Colonic mucosa (tissue), 4 donors: ENCODE measurements around the gene SHISA8. TPM values are rescaled to one million over a fixed set of nuclear protein-coding genes. Genes with fewer than 3 reads are reported as not detected.
"Not testable (repeated sequence)": the region's sequence is repeated elsewhere in the genome, so short reads cannot be mapped to it uniquely, and the experiment has no call there.

Source experiments
- DNase-seq: peaks from one replicate; pipeline ENCODE4 v3.0.0-alpha.2; 2020
- H3K27ac ChIP-seq: fragments of 200-600 bp; one replicate; pipeline ENCODE4 v1.8.0; 2021
- H3K27me3 ChIP-seq: fragments of 200-600 bp; one replicate; pipeline ENCODE4 v1.8.0; 2021
- H3K36me3 ChIP-seq: fragments of 200-600 bp; one replicate; pipeline ENCODE4 v1.8.0; 2021
- H3K4me1 ChIP-seq: fragments of 200-600 bp; one replicate; pipeline ENCODE4 v1.8.0; 2021; ENCODE audit warnings: mild to moderate bottlenecking
- H3K4me3 ChIP-seq: fragments of 200-600 bp; one replicate; pipeline ENCODE4 v1.8.0; 2021
- H3K9ac ChIP-seq, 2 donors: one replicate each; pipeline ENCODE4 v1.7.0; 2013; ENCODE audit warnings: control low read depth in 2 of 2, low read depth in 2 of 2, low read length in 2 of 2
- H3K9me3 ChIP-seq: fragments of 200-600 bp; one replicate; pipeline ENCODE4 v1.8.0; 2021
- intact Hi-C: fragments of 100-400 bp; cut with DNase I; formaldehyde crosslinking; loops from one replicate; pipeline ENCODE4 v1.14.1; 2022
- total RNA-seq, 2 donors: library from RNA; stranded (reverse); fragmentation: NEBNext Ultra II Directional in 1 of 2; extraction: Animal tissue kit (Norgen Biotek cat#: 25700) in 1 of 2; gene quantifications; one replicate each; pipeline ENCODE4 v1.2.1, GENCODE V29; 2021
- TF ChIP-seq, protein P1 (sequence below): fragments of 200-600 bp; IDR thresholded peaks from one replicate; pipeline ENCODE4 v1.8.0; 2022; ENCODE audit warnings: antibody characterized with exemption, mild to moderate bottlenecking
- donor health status: healthy.
- donor health status: DM: no; HTN: no; CAD: no.
- donor health status: DM: no; HTN: no; CAD: no.

The SHISA8 gene
- total RNA-seq, 2 donors from 2014 or later: not detected

DNA sequence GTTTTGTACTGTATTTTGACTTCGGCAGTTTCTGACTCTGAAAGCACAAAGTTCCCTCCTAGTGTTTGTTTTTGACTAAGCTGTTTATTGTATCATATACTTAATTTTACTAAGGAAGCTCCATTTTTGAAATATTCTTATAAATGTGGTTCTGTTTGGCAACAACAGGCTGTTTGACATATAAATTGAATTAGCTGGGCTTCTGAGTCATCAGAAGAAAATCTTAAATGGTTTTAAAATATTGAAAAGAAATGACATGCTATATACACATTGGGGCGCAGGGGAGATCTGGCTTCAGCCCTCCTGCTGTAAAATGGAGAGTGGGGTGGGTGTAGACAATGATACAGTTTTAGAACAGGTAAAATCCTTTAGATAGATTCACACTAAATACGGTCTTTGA is 38.6 kb downstream of the SHISA8 start:
- Histone ChIP-seq H3K27ac (no peak overlapping the region), H3K4me1 (no peaks in the 10 kb centered on the region), H3K9me3 (no peaks in the 10 kb centered on the region), H3K9ac (no peak overlapping the region), H3K36me3 (peaks cover 46% of the 10 kb centered on the region), H3K4me3 (no peak overlapping the region), H3K27me3 (no peaks in the 10 kb centered on the region)
- no peak for DNase-seq
- intact Hi-C loops: no loop called here
- TF ChIP-seq, protein P1, sequence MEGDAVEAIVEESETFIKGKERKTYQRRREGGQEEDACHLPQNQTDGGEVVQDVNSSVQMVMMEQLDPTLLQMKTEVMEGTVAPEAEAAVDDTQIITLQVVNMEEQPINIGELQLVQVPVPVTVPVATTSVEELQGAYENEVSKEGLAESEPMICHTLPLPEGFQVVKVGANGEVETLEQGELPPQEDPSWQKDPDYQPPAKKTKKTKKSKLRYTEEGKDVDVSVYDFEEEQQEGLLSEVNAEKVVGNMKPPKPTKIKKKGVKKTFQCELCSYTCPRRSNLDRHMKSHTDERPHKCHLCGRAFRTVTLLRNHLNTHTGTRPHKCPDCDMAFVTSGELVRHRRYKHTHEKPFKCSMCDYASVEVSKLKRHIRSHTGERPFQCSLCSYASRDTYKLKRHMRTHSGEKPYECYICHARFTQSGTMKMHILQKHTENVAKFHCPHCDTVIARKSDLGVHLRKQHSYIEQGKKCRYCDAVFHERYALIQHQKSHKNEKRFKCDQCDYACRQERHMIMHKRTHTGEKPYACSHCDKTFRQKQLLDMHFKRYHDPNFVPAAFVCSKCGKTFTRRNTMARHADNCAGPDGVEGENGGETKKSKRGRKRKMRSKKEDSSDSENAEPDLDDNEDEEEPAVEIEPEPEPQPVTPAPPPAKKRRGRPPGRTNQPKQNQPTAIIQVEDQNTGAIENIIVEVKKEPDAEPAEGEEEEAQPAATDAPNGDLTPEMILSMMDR: no peak

DNA sequence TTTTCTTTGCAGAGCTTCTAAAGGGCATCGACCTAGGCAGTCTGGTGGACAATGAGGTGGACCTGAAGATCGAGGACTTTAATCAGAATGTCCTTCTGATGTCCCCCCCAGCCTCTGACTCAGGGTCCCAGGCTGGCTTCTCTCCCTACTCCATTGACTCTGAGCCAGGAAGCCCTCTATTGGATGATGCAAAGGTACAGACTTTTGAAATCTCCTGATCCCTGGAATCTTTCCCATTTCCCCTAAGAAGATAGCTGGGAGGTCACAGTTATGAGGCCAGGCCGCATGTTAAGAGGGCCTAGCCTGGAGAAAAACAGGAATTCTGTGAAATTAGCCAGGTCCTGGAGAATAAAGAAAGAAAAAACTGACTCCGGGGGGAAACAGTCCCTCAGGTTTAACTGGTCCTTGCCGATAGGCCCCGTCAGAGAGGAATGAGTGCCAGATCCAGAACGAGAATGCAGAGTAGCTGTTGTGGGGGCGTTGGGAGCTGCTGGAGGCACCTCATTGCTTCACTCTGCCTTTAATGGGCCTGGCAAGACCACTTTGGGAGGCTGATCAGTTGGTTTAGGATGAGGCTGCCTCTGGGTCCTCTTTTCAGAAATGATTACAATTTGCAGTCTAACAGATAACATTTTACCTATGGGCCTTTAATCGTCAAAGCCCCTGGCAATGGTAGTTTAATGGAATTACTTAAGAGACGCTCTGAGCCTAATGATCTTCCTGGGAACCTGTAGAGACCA is 39.2 kb downstream of the SHISA8 start:
- intact Hi-C loops: no loop called here
- H3K4me1 ChIP-seq: no peaks in the 10 kb centered on the region
- TF ChIP-seq, protein P1: no peak

DNA sequence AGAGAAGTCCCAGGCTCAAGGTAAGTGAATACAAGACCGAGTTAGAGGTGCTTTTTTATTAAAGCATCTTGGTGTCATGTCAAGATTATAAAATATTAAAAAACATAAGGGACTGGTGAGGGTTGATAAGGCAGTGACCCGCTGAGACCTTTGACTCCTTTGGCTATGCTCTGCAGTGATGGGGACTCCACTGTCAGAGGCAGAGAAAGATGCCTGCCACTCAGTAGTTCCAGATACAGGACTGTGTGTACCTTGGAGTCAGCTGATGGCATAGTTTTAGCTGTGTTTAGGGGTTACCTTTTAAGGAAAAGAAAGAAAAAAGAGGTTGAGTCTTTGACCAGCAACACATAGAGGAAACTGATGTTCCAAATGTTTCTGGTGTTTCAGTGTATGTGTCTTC is 40.8 kb downstream of the SHISA8 start:
- Histone ChIP-seq H3K27me3 (no peaks in the 10 kb centered on the region), H3K27ac (no peak overlapping the region), H3K9ac (no peak overlapping the region), H3K36me3 (peaks cover 34% of the 10 kb centered on the region), H3K9me3 (no peaks in the 10 kb centered on the region), H3K4me1 (no peaks in the 10 kb centered on the region), H3K4me3 (no peak overlapping the region)
- intact Hi-C loops: no loop called here
- no peak for DNase-seq
- TF ChIP-seq, protein P1: no peak

More for the DNA sequence above, 39.2 kb downstream of the SHISA8 start:
- Histone ChIP-seq H3K9ac (no peak overlapping the region), H3K9me3 (no peaks in the 10 kb centered on the region), H3K36me3 (peaks cover 41% of the 10 kb centered on the region), H3K27ac (no peak overlapping the region), H3K4me3 (no peak overlapping the region), H3K27me3 (no peaks in the 10 kb centered on the region)
- no peak for DNase-seq

DNA sequence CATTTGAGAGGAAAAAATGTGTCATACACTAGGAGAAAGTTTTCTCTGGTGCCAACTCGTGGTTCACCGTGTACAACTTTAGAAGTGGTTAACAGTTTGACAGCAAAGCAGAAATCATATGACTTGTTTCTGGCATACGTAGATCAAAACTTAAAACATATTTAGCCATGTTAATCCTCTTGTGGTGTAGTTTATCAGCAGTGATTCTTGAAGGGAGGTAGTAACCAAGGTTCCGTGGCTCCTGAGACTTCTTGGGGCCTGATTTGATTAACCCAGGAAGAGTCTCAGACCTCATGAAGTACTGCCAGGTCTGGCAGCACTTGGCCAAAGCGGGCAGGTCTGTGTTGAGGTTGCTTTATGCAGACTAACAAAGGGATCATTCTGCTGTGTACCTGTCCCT is 41.5 kb downstream of the SHISA8 start:
- no peak overlapping the region for H3K9ac ChIP-seq
- peaks cover 39% of the 10 kb centered on the region for H3K36me3 ChIP-seq
- intact Hi-C loops: no loop called here
- H3K4me3 ChIP-seq: no peak overlapping the region
- TF ChIP-seq, protein P1: no peak
- no peak for DNase-seq
- no peaks in the 10 kb centered on the region for H3K27me3 ChIP-seq
- H3K27ac ChIP-seq: no peak overlapping the region
- H3K9me3 ChIP-seq: no peaks in the 10 kb centered on the region
- H3K4me1 ChIP-seq: no peaks in the 10 kb centered on the region

DNA sequence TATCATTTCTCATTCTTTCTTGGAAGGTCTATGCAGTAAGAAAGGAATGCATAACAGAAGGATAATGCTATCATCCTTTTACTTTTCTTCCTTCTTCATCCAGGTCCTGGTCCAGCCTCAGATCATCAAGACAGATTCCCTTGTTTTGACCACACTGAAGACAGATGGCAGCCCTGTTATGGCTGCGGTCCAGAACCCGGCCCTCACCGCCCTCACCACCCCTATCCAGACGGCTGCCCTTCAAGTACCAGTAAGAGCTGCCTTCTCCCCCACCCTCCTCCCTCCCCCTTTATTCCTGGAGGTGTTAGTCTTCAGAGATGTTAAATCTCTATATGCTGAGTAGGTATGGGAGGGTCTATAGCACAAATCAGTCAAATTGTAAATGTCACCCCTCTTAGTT is 44.1 kb downstream of the SHISA8 start:
- no peak overlapping the region for H3K4me3 ChIP-seq
- H3K9ac ChIP-seq: no peak overlapping the region
- no peak for DNase-seq
- H3K4me1 ChIP-seq: no peaks in the 10 kb centered on the region
- intact Hi-C loops: no loop called here
- no peaks in the 10 kb centered on the region for H3K27me3 ChIP-seq
- H3K36me3 ChIP-seq: peaks cover 30% of the 10 kb centered on the region
- no peak overlapping the region for H3K27ac ChIP-seq
- no peaks in the 10 kb centered on the region for H3K9me3 ChIP-seq
- TF ChIP-seq, protein P1: no peak

DNA sequence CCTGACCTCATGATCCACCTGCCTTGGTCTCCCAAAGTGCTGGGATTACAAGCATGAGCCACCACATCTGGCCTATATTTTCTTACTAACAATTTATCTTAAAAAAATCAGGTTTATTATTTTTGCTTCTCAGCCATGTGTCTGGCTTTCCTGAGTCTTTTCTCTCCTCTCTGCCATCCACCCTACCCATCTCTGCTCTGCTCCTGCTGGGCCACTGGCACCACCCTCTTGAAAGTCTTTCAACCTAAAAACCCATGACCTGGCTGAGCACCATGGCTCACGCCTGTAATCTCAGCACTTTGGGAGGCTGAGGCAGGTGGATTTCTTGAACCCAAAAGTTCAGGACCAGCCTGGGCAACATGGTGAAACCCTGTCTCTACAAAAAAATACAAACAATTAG is 44.8 kb downstream of the SHISA8 start:
- DNase-seq, intact Hi-C loops, H3K4me1 ChIP-seq, H3K27me3 ChIP-seq, H3K9me3 ChIP-seq, H3K4me3 ChIP-seq, H3K9ac ChIP-seq, H3K27ac ChIP-seq: not testable (repeated sequence)
- peaks cover 23% of the 10 kb centered on the region for H3K36me3 ChIP-seq
